Memory B cell (primary cell): Measurements from ENCODE around the gene SYT8.

Experiments
- ATAC-seq: fragments of 150-1000 bp; cut with Tn5 transposase; 2 replicates; pipeline ENCODE4 v1.10.0; 2021; ENCODE audit warnings: low read depth, mild to moderate bottlenecking, moderate library complexity
- DNase-seq, 2 donors: peaks; one replicate each; pipeline ENCODE4 v3.0.0; 2022; ENCODE audit warnings: low spot score in 2 of 2
- H3K27ac Mint-ChIP-seq: one replicate; pipeline ENCODE4 v1.8.0; 2022; ENCODE audit warnings: mild to moderate bottlenecking, moderate library complexity, mixed read lengths
- H3K27me3 Mint-ChIP-seq: one replicate; pipeline ENCODE4 v1.8.0; 2022; ENCODE audit warnings: mixed read lengths
- H3K36me3 Mint-ChIP-seq: one replicate; pipeline ENCODE4 v1.8.0; 2022; ENCODE audit warnings: mild to moderate bottlenecking, mixed read lengths
- H3K4me1 Mint-ChIP-seq: one replicate; pipeline ENCODE4 v1.8.0; 2022; ENCODE audit warnings: mixed read lengths
- H3K4me3 Mint-ChIP-seq: one replicate; pipeline ENCODE4 v1.8.0; 2022; ENCODE audit warnings: mild to moderate bottlenecking, moderate library complexity, mixed read lengths
- H3K9me3 Mint-ChIP-seq: one replicate; pipeline ENCODE4 v1.8.0; 2022; ENCODE audit warnings: mixed read lengths

Gene SYT8

GRCh38 chr11:1832211-1832919, 2.4 kb upstream of the SYT8 start:
- Mint-ChIP-seq H3K36me3 (no peaks in the 10 kb centered on the region), H3K4me1 (no peaks in the 10 kb centered on the region), H3K9me3 (no peaks in the 10 kb centered on the region), H3K27me3 (peaks cover 9% of the 10 kb centered on the region), H3K4me3 (no peak overlapping the region), H3K27ac (no peak overlapping the region)
- ATAC-seq, result peak; percentile 88
- peak; percentile 80 to 90 for DNase-seq

- no peak overlapping the region for H3K27ac Mint-ChIP-seq
- no peaks in the 10 kb centered on the region for H3K36me3 Mint-ChIP-seq
- H3K4me3 Mint-ChIP-seq, result no peak overlapping the region
- H3K4me1 Mint-ChIP-seq, result no peaks in the 10 kb centered on the region
- ATAC-seq (no peak), DNase-seq (no peak)
- H3K9me3 Mint-ChIP-seq, result no peaks in the 10 kb centered on the region
- H3K27me3 Mint-ChIP-seq, result peaks cover 5% of the 10 kb centered on the region
Measured at GRCh38 chr11:1832920-1833295, 1.9 kb upstream of the SYT8 start.

- H3K9me3 Mint-ChIP-seq, result no peaks in the 10 kb centered on the region
- H3K4me1 Mint-ChIP-seq, result no peaks in the 10 kb centered on the region
- ATAC-seq, result no peak
Measured at GRCh38 chr11:1834062-1834610, 654 bp upstream of the SYT8 start.

GRCh38 chr11:1835671-1836010, 851 bp downstream of the SYT8 start:
- no peak overlapping the region for H3K27ac Mint-ChIP-seq
- H3K27me3 Mint-ChIP-seq, result peaks cover 3% of the 10 kb centered on the region
- H3K4me1 Mint-ChIP-seq, result peaks cover 8% of the 10 kb centered on the region
- DNase-seq (no peak), ATAC-seq (no peak)
- no peak overlapping the region for H3K4me3 Mint-ChIP-seq
- no peaks in the 10 kb centered on the region for H3K9me3 Mint-ChIP-seq
- no peaks in the 10 kb centered on the region for H3K36me3 Mint-ChIP-seq

More at GRCh38 chr11:1834062-1834610, 654 bp upstream of the SYT8 start:
- H3K27ac Mint-ChIP-seq, result no peak overlapping the region
- H3K27me3 Mint-ChIP-seq, result peaks cover 3% of the 10 kb centered on the region
- H3K4me3 Mint-ChIP-seq, result no peak overlapping the region
- DNase-seq, result no peak
- H3K36me3 Mint-ChIP-seq, result no peaks in the 10 kb centered on the region

GRCh38 chr11:1836011-1836945, 1.5 kb downstream of the SYT8 start:
- DNase-seq (no peak), ATAC-seq (no peak)
- Mint-ChIP-seq H3K9me3 (no peaks in the 10 kb centered on the region), H3K27me3 (peaks cover 3% of the 10 kb centered on the region), H3K36me3 (no peaks in the 10 kb centered on the region), H3K4me1 (peaks cover 12% of the 10 kb centered on the region), H3K4me3 (no peak overlapping the region), H3K27ac (no peak overlapping the region)

- ATAC-seq, result peak; percentile 70
- no peaks in the 10 kb centered on the region for H3K36me3 Mint-ChIP-seq
- H3K4me1 Mint-ChIP-seq, result peaks cover 12% of the 10 kb centered on the region
- peak; percentile 84 to 89 for DNase-seq
- H3K27me3 Mint-ChIP-seq, result peaks cover 1% of the 10 kb centered on the region
- no peak overlapping the region for H3K4me3 Mint-ChIP-seq
- no peak overlapping the region for H3K27ac Mint-ChIP-seq
- H3K9me3 Mint-ChIP-seq, result no peaks in the 10 kb centered on the region
Measured at GRCh38 chr11:1837171-1838076, 2.6 kb downstream of the SYT8 start.

- Mint-ChIP-seq H3K9me3 (no peaks in the 10 kb centered on the region), H3K4me1 (peaks cover 14% of the 10 kb centered on the region), H3K27me3 (peaks cover 1% of the 10 kb centered on the region), H3K36me3 (no peaks in the 10 kb centered on the region), H3K27ac (no peak overlapping the region), H3K4me3 (no peak overlapping the region)
- no peak for DNase-seq
- no peak for ATAC-seq
Measured at GRCh38 chr11:1838077-1838425, 3.3 kb downstream of the SYT8 start.

GRCh38 chr11:1838426-1839144, 3.8 kb downstream of the SYT8 start, which contains the start of gene TNNI2:
Gene TNNI2 (plus strand): TSS chr11:1838981. CDS start chr11:1839697, 716 bp downstream.
- H3K27ac Mint-ChIP-seq, result peak within 1 kb of the TSS; percentile 91
- no peaks in the 10 kb centered on the region for H3K36me3 Mint-ChIP-seq
- ATAC-seq (no peak), DNase-seq (no peak)
- peak within 1 kb of the TSS; percentile 74 for H3K4me3 Mint-ChIP-seq
- H3K27me3 Mint-ChIP-seq, result peaks cover under 1% of the 10 kb centered on the region
- no peaks in the 10 kb centered on the region for H3K9me3 Mint-ChIP-seq
- H3K4me1 Mint-ChIP-seq, result peaks cover 20% of the 10 kb centered on the region

GRCh38 chr11:1839204-1839923, 4.6 kb downstream of the SYT8 start:
- no peak for DNase-seq
- Mint-ChIP-seq H3K27me3 (no peaks in the 10 kb centered on the region), H3K36me3 (no peaks in the 10 kb centered on the region), H3K27ac (peak overlapping the region; percentile 91), H3K4me1 (peaks cover 27% of the 10 kb centered on the region), H3K9me3 (no peaks in the 10 kb centered on the region), H3K4me3 (peak overlapping the region; percentile 74)
- no peak for ATAC-seq

GRCh38 chr11:1839924-1840779, 5.4 kb downstream of the SYT8 start:
- Mint-ChIP-seq H3K9me3 (no peaks in the 10 kb centered on the region), H3K27ac (peak overlapping the region; percentile 91), H3K4me1 (peaks cover 35% of the 10 kb centered on the region), H3K4me3 (peak overlapping the region; percentile 74), H3K36me3 (no peaks in the 10 kb centered on the region), H3K27me3 (no peaks in the 10 kb centered on the region)
- ATAC-seq (peak; percentile 77), DNase-seq (peak in 1 of 2 donors; percentile 65)

- no peaks in the 10 kb centered on the region for H3K27me3 Mint-ChIP-seq
- H3K9me3 Mint-ChIP-seq, result no peaks in the 10 kb centered on the region
- no peak overlapping the region for H3K27ac Mint-ChIP-seq
- H3K4me3 Mint-ChIP-seq, result peak overlapping the region; percentile 74
- H3K4me1 Mint-ChIP-seq, result peaks cover 41% of the 10 kb centered on the region
- H3K36me3 Mint-ChIP-seq, result no peaks in the 10 kb centered on the region
- DNase-seq (no peak), ATAC-seq (no peak)
Measured at GRCh38 chr11:1840780-1841480, 6.1 kb downstream of the SYT8 start.
